Colonic mucosa (tissue), 4 donors: ENCODE data around the gene LHFPL2. TPM values are rescaled to one million over a fixed set of nuclear protein-coding genes. Genes with fewer than 3 reads are reported as not detected.

ENCODE experiments used
- DNase-seq: peaks from one replicate; pipeline ENCODE4 v3.0.0-alpha.2; 2020
- H3K27ac ChIP-seq: fragments of 200-600 bp; one replicate; pipeline ENCODE4 v1.8.0; 2021
- H3K27me3 ChIP-seq: fragments of 200-600 bp; one replicate; pipeline ENCODE4 v1.8.0; 2021
- H3K36me3 ChIP-seq: fragments of 200-600 bp; one replicate; pipeline ENCODE4 v1.8.0; 2021
- H3K4me1 ChIP-seq: fragments of 200-600 bp; one replicate; pipeline ENCODE4 v1.8.0; 2021; ENCODE audit warnings: mild to moderate bottlenecking
- H3K4me3 ChIP-seq: fragments of 200-600 bp; one replicate; pipeline ENCODE4 v1.8.0; 2021
- H3K9ac ChIP-seq, 2 donors: one replicate each; pipeline ENCODE4 v1.7.0; 2013; ENCODE audit warnings: control low read depth in 2 of 2, low read depth in 2 of 2, low read length in 2 of 2
- H3K9me3 ChIP-seq: fragments of 200-600 bp; one replicate; pipeline ENCODE4 v1.8.0; 2021
- intact Hi-C: fragments of 100-400 bp; cut with DNase I; formaldehyde crosslinking; loops from one replicate; pipeline ENCODE4 v1.14.1; 2022
- total RNA-seq, 2 donors: library from RNA; stranded (reverse); fragmentation: NEBNext Ultra II Directional in 1 of 2; extraction: Animal tissue kit (Norgen Biotek cat#: 25700) in 1 of 2; gene quantifications; one replicate each; pipeline ENCODE4 v1.2.1, GENCODE V29; 2021
- TF ChIP-seq, protein P1 (sequence below): fragments of 200-600 bp; IDR thresholded peaks from one replicate; pipeline ENCODE4 v1.8.0; 2022; ENCODE audit warnings: antibody characterized with exemption, mild to moderate bottlenecking
- donor health status: healthy.
- donor health status: DM: no; HTN: no; CAD: no.
- donor health status: DM: no; HTN: no; CAD: no.

LHFPL2 gene
- total RNA-seq, 2 donors from 2014 or later: 35.5 to 39.2 TPM

DNA sequence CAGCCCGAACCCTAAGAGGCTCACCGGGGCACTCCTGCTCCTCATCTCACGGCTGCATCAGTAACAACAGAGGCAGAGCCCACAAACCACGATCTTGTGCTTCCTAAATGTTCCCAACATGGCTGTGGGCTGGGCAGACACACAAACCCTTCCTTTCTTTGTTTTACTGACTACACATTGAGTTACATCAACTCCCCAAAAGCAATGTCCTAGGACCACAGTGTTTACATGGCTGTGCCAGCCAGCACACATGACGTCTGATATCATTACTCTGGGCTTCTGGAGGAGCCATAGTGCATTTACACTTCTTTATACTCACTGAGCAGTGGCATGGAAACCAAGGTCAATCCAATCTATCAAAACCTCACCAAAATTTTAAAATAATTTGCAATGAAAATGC, 101.4 kb downstream of the LHFPL2 start:
- H3K4me3 ChIP-seq: no peak overlapping the region
- no peaks in the 10 kb centered on the region for H3K27me3 ChIP-seq
- no peaks in the 10 kb centered on the region for H3K9me3 ChIP-seq
- intact Hi-C loops: no loop called here
- peak overlapping the region; percentile 10 for H3K27ac ChIP-seq
- DNase-seq: no peak
- no peaks in the 10 kb centered on the region for H3K36me3 ChIP-seq
- TF ChIP-seq, protein P1, sequence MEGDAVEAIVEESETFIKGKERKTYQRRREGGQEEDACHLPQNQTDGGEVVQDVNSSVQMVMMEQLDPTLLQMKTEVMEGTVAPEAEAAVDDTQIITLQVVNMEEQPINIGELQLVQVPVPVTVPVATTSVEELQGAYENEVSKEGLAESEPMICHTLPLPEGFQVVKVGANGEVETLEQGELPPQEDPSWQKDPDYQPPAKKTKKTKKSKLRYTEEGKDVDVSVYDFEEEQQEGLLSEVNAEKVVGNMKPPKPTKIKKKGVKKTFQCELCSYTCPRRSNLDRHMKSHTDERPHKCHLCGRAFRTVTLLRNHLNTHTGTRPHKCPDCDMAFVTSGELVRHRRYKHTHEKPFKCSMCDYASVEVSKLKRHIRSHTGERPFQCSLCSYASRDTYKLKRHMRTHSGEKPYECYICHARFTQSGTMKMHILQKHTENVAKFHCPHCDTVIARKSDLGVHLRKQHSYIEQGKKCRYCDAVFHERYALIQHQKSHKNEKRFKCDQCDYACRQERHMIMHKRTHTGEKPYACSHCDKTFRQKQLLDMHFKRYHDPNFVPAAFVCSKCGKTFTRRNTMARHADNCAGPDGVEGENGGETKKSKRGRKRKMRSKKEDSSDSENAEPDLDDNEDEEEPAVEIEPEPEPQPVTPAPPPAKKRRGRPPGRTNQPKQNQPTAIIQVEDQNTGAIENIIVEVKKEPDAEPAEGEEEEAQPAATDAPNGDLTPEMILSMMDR: no peak
- H3K9ac ChIP-seq: peak overlapping the region in 1 of 2 donors; percentile 4
- H3K4me1 ChIP-seq: no peaks in the 10 kb centered on the region

DNA sequence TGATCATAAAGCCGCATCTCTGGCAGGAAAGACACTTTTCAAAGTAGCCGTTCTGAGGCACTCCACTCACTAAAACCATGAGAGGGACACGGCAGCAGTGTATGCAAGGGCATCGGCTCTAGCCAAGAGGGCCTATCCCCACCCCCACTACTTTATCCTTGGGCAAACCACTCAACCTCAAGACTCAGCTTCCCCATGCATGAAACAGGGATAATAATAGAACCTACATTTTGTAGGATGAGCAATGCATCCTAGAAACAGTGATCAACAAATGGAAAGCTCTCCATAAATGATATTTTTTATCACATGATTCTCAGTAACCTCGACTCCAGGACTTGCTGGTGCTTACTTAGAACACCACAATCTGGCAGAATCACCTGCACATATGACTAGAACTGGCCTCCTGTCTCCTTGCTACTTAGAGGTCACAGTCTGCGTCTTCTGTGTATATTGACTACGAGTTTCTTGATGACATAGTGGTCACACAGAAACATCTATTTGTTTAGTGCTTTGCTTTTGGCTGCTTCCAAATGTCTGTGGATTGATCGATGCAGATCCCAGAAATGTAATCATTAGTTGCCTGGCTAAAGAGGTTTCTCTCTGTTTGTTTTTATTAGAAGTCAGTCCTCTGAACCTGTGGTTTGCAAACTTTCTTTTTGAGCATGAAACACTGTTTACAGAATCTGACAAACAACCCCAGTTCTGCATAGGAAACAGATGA, 102.1 kb downstream of the LHFPL2 start:
- DNase-seq: no peak
- TF ChIP-seq, protein P1: no peak

DNA sequence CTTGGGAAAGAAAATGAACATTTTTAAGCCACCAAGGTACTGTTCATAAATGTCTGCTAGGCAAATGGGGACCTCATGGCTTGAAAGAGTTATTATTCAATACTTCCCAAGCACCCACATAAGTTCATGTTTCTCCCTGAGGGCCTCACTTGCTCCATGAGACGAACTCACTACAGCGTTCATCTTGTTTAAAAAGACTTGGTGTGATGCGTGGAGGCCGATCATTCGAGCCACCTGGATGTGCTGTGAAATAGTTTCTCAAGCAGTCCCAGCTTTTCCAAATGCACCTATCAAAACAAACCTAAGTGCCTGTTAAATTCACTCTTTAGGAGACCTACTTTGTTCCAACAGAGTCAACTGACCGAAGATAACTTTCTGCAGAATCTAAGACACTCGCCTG, 103.2 kb downstream of the LHFPL2 start:
- intact Hi-C loops: no loop called here
- no peaks in the 10 kb centered on the region for H3K4me1 ChIP-seq
- H3K27me3 ChIP-seq: no peaks in the 10 kb centered on the region
- TF ChIP-seq, protein P1: no peak
- no peak for DNase-seq
- H3K4me3 ChIP-seq: no peak overlapping the region
- no peak overlapping the region for H3K27ac ChIP-seq
- H3K9ac ChIP-seq: no peak overlapping the region
- H3K9me3 ChIP-seq: no peaks in the 10 kb centered on the region
- no peaks in the 10 kb centered on the region for H3K36me3 ChIP-seq

More for the DNA sequence above, 102.1 kb downstream of the LHFPL2 start:
- H3K27ac ChIP-seq: peak overlapping the region; percentile 10
- no peaks in the 10 kb centered on the region for H3K27me3 ChIP-seq
- no peak overlapping the region for H3K4me3 ChIP-seq
- H3K4me1 ChIP-seq: no peaks in the 10 kb centered on the region
- intact Hi-C loops: no loop called here
- no peak overlapping the region for H3K9ac ChIP-seq
- H3K36me3 ChIP-seq: no peaks in the 10 kb centered on the region
- no peaks in the 10 kb centered on the region for H3K9me3 ChIP-seq

DNA sequence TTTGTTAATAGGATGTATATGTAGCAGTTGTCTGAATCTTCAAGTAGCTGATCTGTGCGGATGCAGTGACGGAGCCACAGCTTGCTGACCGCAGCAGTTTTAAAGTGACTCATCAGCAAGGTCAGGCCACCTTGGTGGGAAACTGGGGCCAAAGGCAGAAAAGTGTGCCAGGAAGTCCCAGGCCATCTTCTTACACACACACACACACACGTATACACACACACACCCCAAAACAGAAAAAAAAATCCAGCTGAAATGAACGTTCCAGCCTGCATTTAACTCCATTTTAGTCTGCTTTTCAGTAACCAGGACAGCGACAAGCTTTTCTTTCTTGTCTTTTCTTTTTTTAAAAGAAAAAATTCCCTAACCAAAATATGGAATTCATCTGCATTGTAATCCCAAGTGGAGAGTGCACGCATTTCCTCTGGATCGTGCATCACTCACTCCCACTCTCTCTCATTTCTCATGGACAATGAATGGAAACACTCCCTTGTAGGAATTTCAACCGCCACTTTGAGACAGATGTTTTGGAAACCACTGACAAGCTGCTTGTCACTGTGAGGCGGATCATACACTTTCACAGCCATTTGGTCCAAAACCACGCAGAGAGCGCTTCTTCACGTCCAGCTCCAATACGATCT, 103.9 kb downstream of the LHFPL2 start:
- Histone ChIP-seq H3K4me1 (no peaks in the 10 kb centered on the region), H3K27me3 (no peaks in the 10 kb centered on the region), H3K9ac (no peak overlapping the region), H3K4me3 (no peak overlapping the region), H3K27ac (no peak overlapping the region), H3K9me3 (no peaks in the 10 kb centered on the region), H3K36me3 (no peaks in the 10 kb centered on the region)
- intact Hi-C loops: no loop called here
- no peak for DNase-seq
- TF ChIP-seq, protein P1: no peak

DNA sequence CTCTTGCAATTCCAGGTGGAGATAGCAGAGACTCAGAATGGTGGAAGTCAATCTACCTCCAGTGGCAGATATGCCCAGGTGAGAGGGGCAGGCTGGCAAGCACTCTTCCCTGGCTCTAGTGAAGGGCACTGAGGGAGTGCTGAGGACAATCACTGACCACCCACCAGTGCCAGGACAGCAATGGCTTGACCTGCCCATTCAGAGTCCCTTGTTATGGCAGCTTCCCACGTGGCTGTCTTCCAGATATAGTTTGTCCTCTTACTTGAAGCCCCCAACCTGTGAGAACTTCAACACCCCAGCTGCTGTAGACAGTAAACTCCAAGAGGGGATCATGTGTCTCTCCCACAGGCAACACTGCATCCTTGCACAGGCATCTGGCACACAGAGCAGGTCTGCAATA, 104.7 kb downstream of the LHFPL2 start:
- Histone ChIP-seq H3K27me3 (no peaks in the 10 kb centered on the region), H3K27ac (no peak overlapping the region), H3K9ac (no peak overlapping the region), H3K4me1 (no peaks in the 10 kb centered on the region), H3K9me3 (no peaks in the 10 kb centered on the region), H3K4me3 (no peak overlapping the region), H3K36me3 (no peaks in the 10 kb centered on the region)
- TF ChIP-seq, protein P1: no peak
- intact Hi-C loops: no loop called here
- DNase-seq: no peak
